GM23338 (cell line): ENCODE data around the gene BAZ1B.

Source experiments
- CREB1 ChIP-seq: fragments of 250-450 bp; sonication (Bioruptor Pico); IDR thresholded peaks from 2 replicates; pipeline ENCODE4 v1.5.0; 2020; ENCODE audit warnings: low read depth, mild to moderate bottlenecking, moderate library complexity
- EZH2 ChIP-seq: fragments of 200-600 bp; sonication (generic); IDR thresholded peaks from one replicate; pipeline ENCODE4 v1.8.0; 2017; ENCODE audit warnings: antibody characterized with exemption, mild to moderate bottlenecking, low read depth; ENCODE audit not compliant: unreplicated experiment
- EZH2phosphoT487 ChIP-seq: fragments of 200-600 bp; sonication (generic); IDR thresholded peaks from one replicate; pipeline ENCODE4 v1.8.1; 2018; ENCODE audit warnings: antibody characterized with exemption; ENCODE audit not compliant: unreplicated experiment
- TF ChIP-seq, protein P1 (sequence below), 2 experiments: fragments of 200-600 bp in 1 of 2; sonication (generic) in 1 of 2; conservative IDR thresholded peaks; 2 replicates each; pipeline versions ENCODE4 v1.5.1 to v1.6.1; 2016 to 2017; ENCODE audit warnings: antibody characterized with exemption in 2 of 2, low read depth in 2 of 2, mild to moderate bottlenecking in 2 of 2, moderate library complexity in 1 of 2

DNA sequence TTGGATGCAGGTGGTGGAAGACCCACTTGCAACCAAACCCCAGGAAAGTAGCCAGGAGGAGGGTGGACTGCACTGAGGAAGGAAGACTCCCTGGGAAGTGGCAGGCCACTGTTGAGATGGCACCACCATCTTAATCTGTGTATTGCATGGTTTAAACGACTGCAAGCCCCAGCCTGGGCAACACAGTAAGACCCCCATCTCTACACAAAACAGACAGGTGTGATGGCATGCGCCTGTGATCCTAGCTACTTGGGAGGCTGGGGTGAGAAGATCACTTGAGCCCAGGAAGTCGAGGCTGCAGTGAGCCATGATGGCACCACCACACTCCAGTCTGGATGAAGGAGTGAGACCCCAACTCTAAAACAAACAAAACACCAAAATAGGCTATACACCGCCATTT, 45.0 kb upstream of the BAZ1B start:
- TF ChIP-seq, protein P1, sequence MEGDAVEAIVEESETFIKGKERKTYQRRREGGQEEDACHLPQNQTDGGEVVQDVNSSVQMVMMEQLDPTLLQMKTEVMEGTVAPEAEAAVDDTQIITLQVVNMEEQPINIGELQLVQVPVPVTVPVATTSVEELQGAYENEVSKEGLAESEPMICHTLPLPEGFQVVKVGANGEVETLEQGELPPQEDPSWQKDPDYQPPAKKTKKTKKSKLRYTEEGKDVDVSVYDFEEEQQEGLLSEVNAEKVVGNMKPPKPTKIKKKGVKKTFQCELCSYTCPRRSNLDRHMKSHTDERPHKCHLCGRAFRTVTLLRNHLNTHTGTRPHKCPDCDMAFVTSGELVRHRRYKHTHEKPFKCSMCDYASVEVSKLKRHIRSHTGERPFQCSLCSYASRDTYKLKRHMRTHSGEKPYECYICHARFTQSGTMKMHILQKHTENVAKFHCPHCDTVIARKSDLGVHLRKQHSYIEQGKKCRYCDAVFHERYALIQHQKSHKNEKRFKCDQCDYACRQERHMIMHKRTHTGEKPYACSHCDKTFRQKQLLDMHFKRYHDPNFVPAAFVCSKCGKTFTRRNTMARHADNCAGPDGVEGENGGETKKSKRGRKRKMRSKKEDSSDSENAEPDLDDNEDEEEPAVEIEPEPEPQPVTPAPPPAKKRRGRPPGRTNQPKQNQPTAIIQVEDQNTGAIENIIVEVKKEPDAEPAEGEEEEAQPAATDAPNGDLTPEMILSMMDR (conservative IDR thresholded peaks at IDR 0.05; ENCODE audit: low read depth in 2 of 2): no peak
- no peak for TF ChIP-seq EZH2phosphoT487
- TF ChIP-seq EZH2: no peak
- no peak for TF ChIP-seq CREB1 (CRISPR knock-in tag)
